ENCODE data around the gene NKD2.
"Not testable (repeated sequence)": the region's sequence is repeated elsewhere in the genome, so short reads cannot be mapped to it uniquely, and the experiment has no call there.

The NKD2 gene

DNA sequence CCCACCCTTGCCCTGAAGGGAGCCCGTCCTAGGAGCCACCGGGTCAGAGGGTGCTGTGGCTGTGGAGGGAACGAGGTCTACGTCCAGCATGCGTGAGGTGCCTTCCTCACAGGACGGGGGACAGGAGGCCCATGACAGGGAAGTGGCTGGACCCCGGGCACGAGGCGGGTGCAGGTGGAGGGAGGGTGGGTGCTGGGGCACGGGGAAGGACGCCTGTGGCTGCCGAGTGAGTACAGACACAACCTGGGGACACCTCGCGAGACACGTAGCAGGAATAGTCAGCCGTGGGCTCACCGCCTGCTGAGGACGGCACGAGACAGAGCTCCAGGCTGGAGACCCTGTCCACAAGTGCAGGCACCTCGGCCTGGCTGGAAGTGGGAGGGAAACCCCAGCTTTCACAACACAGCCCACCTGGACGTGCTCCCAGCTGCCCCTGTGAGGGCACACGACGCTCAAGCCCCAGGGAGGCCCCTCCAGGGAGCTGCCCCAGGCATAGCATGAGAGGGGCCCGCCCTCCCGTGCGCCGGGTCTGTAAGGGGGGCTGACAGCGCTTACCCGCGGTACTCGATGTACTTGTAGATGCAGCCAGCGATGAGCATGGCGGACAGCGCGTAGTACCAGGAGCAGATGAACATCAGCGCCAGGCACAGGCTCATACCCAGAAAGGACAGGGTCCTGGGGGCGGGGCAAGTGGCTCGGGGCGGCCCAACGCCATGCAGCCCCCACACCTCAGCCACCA is 66.4 kb downstream of the NKD2 start:
- DNase-seq: no peak
- in situ Hi-C loops (cut with MboI; ENCODE audit: low pct_unique_long_range_greater_than_20kb, low sequenced_read_pairs): no loop called here

DNA sequence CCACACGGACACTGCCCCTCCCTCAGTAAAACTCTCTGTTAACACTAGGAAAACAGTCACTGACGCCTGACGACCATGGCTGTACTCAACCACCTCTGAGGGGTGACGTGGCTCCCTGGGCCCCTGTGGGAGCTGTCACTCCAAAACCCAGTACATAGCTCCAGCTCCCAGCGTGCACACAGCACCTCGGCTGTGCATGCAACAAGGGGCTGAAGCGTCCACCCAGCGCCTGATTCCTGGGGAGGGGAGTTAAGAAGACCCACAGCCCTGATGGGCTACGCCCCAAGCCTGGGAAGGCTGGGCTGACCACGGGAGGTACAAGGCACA is 66.9 kb downstream of the NKD2 start:
- in situ Hi-C loops (cut with MboI; ENCODE audit: low pct_unique_long_range_greater_than_20kb, low sequenced_read_pairs): no loop called here
- no peak for DNase-seq

GRCh38 chr5:1075931-1076330 is 67.3 kb downstream of the NKD2 start:
- DNase-seq: no peak
- in situ Hi-C loops (cut with MboI; ENCODE audit: low pct_unique_long_range_greater_than_20kb, low sequenced_read_pairs): no loop called here

GRCh38 chr5:1076406-1076805 is 67.8 kb downstream of the NKD2 start:
- DNase-seq: no peak
- in situ Hi-C loops (cut with MboI; ENCODE audit: low pct_unique_long_range_greater_than_20kb, low sequenced_read_pairs): no loop called here

- no peak for DNase-seq
- in situ Hi-C loops (cut with MboI; ENCODE audit: low pct_unique_long_range_greater_than_20kb, low sequenced_read_pairs): no loop called here
Observed at GRCh38 chr5:1077026-1077425, 68.4 kb downstream of the NKD2 start.

DNA sequence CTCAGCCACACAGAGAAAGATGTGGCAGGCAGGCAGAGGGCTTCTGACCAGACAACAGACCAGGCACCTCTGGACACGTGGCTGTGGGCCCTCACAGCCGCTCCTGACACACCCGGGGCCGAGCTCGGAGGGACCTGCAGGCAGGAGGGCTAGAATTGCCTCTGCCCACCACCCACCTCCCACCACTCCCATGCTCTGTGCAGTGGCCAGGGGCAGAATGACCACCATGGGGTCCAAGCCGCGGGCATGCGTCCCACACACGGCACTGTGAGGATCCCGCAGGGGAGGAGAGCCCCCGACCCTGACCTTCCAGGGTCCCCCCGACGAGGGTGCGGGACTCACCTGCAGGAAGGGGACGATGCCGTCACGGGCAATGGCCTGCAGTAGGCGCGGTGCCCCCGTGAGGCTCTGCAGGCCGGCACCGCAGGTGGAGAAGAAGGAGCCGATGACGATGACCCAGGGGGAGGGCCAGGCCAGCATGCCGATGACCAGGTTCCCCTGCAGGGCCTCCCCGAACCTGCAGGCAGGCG is 69.0 kb downstream of the NKD2 start:
- in situ Hi-C loops (cut with MboI; ENCODE audit: low pct_unique_long_range_greater_than_20kb, low sequenced_read_pairs): no loop called here
- DNase-seq: no peak

DNA sequence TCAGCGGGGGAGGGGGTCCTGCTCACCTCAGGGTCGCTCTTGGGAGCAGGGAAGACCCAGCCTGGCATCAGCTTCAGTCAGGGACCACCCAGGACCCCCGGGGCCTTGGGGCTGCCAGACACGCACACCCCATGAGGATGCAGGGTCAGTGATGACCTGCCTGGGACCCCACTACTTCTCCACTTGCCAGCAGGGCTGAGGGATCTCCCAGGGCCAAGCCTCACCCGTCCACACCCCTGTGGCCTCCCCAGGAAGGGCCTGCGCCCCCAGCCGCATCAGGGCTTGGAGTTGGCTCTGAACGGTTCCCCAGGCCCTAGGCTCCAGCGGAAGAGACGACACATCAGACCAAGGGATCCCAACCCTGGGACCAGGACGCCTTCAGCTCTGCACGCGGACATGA is 69.6 kb downstream of the NKD2 start:
- no peak for DNase-seq
- in situ Hi-C loops (cut with MboI; ENCODE audit: low pct_unique_long_range_greater_than_20kb, low sequenced_read_pairs): no loop called here

- no peak for DNase-seq
- in situ Hi-C loops (cut with MboI; ENCODE audit: low pct_unique_long_range_greater_than_20kb, low sequenced_read_pairs): no loop called here
Observed at GRCh38 chr5:1078851-1079250, 70.2 kb downstream of the NKD2 start.

GRCh38 chr5:1079486-1079885 is 70.9 kb downstream of the NKD2 start:
- DNase-seq: no peak
- in situ Hi-C loops (cut with MboI; ENCODE audit: low pct_unique_long_range_greater_than_20kb, low sequenced_read_pairs): no loop called here

- DNase-seq: no peak
- in situ Hi-C loops (cut with MboI; ENCODE audit: low pct_unique_long_range_greater_than_20kb, low sequenced_read_pairs): no loop called here
Observed at GRCh38 chr5:1079961-1080360, 71.4 kb downstream of the NKD2 start.

DNA sequence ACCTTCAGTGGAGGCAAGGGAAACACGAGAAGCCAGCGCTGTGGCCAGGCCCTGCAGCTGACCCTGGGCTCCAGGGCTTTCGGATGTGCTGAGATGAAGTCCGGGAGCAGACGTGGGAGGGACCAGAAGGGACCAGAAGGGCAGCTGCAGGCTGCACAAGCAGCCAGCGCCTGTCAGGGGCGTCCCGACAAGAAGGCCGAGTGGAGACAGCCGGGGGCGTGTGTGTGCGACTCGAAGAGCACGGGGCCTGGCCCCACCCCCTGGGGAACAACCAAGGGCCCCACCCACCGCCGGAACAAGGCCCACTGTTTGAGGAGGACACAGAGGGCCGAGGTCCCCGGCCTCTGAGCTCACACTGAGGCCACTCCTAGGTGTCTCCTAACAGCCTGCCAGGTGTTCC is 71.8 kb downstream of the NKD2 start:
- in situ Hi-C loops (cut with MboI; ENCODE audit: low pct_unique_long_range_greater_than_20kb, low sequenced_read_pairs): no loop called here
- no peak for DNase-seq

GRCh38 chr5:1081519-1081918 is 72.9 kb downstream of the NKD2 start:
- in situ Hi-C loops (cut with MboI; ENCODE audit: low pct_unique_long_range_greater_than_20kb, low sequenced_read_pairs): no loop called here
- DNase-seq: no peak

DNA sequence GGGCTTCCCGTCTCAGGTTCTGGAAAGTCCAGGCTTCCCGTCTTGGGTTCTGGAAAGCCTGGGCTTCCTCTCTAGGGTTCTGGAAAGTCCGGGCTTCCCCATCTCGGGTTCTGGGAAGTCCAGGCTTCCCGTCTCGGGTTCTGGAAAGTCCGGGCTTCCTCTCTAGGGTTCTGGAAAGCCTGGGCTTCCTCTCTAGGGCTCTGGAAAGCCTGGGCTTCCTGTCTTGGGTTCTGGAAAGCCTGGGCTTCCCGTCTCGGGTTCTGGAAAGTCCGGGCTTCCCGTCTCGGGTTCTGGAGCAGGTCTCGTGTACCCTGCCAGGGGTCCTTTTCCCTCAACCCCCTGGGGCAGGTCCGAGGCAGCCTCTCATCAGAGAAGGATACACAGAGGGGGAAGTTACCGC is 74.4 kb downstream of the NKD2 start:
- DNase-seq; in situ Hi-C loops (cut with MboI; ENCODE audit: low pct_unique_long_range_greater_than_20kb, low sequenced_read_pairs): not testable (repeated sequence)

DNA sequence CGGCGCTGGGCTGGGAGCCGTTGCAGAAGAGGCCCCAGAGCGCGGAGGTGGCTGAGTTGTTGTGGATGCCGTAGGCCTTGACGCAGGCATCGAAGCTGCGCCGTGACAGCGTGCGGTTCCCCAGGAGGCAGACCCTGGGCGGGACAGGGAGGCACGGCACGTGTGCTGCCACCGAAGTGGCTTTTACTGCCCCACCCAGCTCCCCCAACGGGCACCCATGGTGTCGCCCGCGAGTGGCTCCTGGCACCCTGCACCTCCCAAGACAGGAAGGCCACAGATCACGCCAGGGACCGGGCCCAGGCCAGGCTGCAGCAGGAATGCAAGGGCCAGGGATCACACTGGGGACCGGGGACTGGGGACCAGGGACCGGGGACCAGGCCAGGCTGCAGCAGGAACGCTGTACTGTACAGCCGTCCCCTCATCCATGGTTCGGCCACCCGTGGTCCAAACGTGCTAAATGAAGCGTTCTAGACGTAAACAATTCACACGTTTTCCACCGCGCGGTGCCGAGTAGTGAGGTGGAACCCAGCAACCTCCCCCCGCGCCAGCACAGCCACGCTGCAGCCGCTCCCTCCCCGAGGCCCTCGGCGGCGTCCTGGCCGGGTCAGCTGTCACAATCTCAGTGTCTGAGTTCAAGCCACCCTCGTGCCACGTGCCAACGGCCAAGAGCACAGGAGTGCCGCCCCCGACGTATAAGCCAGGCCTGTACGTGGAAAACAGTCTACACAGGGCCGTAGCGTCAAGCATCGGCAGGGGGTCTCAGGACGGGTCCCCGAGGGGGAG is 75.4 kb downstream of the NKD2 start:
- in situ Hi-C loops (cut with MboI; ENCODE audit: low pct_unique_long_range_greater_than_20kb, low sequenced_read_pairs): no loop called here
- no peak for DNase-seq

DNA sequence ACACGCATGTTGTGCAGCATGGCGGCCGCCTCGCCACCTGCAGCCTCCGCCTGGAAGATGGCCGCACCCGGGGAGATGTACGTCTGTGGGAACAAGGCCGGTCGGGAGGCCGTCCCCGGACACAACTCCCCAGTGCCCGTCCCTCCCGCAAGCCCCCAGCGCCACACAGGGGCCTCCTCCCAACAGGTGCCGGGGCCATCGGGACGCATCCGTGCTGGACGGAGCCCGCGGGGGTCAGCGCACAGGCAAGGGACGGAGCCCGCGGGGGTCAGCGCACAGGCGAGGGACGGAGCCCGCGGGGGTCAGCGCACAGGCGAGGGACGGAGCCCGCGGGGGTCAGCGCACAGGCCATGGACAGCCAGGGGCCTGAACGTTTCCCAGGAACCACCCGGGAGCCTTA is 76.8 kb downstream of the NKD2 start:
- in situ Hi-C loops (cut with MboI; ENCODE audit: low pct_unique_long_range_greater_than_20kb, low sequenced_read_pairs): no loop called here
- no peak for DNase-seq

DNA sequence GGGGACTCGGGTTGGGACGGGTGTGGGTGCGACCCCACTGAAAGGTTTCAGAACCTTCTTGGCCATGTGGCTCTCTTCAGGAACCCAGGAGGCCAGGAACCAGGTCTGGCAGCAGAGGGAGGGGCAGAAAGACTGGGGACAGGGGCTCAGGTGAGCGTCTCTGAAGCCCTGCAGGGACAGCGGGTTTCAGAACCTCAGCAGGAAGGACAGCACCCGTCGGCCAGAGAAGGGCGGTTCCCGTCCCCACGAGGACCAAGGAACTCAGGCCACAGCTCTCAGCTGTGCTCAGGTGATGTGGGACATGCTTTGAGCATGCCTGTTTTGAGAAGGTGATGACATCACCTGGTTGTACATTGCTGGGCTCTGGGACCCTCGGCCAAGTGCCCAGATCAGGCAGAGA is 77.5 kb downstream of the NKD2 start:
- in situ Hi-C loops (cut with MboI; ENCODE audit: low pct_unique_long_range_greater_than_20kb, low sequenced_read_pairs): no loop called here
- no peak for DNase-seq

GRCh38 chr5:1086871-1087270 is 78.3 kb downstream of the NKD2 start:
- DNase-seq: no peak
- in situ Hi-C loops (cut with MboI; ENCODE audit: low pct_unique_long_range_greater_than_20kb, low sequenced_read_pairs): no loop called here

- in situ Hi-C loops (cut with MboI; ENCODE audit: low pct_unique_long_range_greater_than_20kb, low sequenced_read_pairs): no loop called here
- DNase-seq: no peak
Observed at GRCh38 chr5:1087428-1087827, 78.8 kb downstream of the NKD2 start.

DNA sequence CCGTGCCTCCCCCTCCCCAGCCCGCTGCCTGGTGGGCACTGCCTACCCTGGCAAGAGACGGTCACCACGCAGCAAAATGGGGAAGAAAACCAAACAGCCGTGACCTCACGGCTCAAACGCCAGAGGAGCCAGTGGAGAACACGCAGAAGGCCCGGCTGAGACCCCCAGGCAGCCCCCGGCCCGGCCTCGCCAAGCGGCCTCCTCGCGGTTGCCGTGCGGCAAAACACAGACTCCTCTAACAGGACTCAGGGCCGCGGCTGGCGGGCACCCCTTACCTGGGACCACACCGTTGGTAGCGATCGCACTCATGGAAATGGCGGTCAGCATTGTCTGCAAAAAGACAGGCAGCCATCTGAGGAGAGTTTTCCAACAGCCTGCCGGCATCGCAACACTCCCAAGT is 79.4 kb downstream of the NKD2 start:
- in situ Hi-C loops (cut with MboI; ENCODE audit: low pct_unique_long_range_greater_than_20kb, low sequenced_read_pairs): no loop called here
- no peak for DNase-seq

All from KBM-7 (cell line).